ENCODE results near the gene LIPE. TPM values are rescaled to one million over a fixed set of nuclear protein-coding genes. Genes with fewer than 3 reads are reported as not detected.
A peak's percentile ranks its signal among the peaks of the same experiment; 100 is the strongest.

LIPE gene
- total and polyA plus RNA-seq, 12 donors = 39.4 to 109 (median 55.0) TPM

- peak overlapping the region in 9 of 10 donors; percentile 16 to 79 (median 44) for H3K27ac ChIP-seq
- ATAC-seq (peak; percentile 31 to 66 (median 55)), DNase-seq (peak; percentile 36 to 64)
- H3K9me3 ChIP-seq = no peaks in the 10 kb centered on the region
- H3K4me3 ChIP-seq = no peak overlapping the region
- H3K36me3 ChIP-seq = peaks cover 0 to 61% (median 13%) of the 10 kb centered on the region in 9 donors
- WGBS, 2 donors = 47 to 51% methylated on average over 6 of the region's 6 CpGs
- no peaks in the 10 kb centered on the region for H3K27me3 ChIP-seq
- TF ChIP-seq, protein P1, sequence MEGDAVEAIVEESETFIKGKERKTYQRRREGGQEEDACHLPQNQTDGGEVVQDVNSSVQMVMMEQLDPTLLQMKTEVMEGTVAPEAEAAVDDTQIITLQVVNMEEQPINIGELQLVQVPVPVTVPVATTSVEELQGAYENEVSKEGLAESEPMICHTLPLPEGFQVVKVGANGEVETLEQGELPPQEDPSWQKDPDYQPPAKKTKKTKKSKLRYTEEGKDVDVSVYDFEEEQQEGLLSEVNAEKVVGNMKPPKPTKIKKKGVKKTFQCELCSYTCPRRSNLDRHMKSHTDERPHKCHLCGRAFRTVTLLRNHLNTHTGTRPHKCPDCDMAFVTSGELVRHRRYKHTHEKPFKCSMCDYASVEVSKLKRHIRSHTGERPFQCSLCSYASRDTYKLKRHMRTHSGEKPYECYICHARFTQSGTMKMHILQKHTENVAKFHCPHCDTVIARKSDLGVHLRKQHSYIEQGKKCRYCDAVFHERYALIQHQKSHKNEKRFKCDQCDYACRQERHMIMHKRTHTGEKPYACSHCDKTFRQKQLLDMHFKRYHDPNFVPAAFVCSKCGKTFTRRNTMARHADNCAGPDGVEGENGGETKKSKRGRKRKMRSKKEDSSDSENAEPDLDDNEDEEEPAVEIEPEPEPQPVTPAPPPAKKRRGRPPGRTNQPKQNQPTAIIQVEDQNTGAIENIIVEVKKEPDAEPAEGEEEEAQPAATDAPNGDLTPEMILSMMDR (IDR thresholded peaks at IDR 0.05) = no peak
- intact Hi-C loops (cut with DNase I) = no loop called here
- H3K4me1 ChIP-seq = peaks cover 8 to 39% (median 27%) of the 10 kb centered on the region in 9 donors
Measured at GRCh38 chr19:42409477-42409876, 17.7 kb downstream of the LIPE start.

GRCh38 chr19:42407816-42408175 is 19.4 kb downstream of the LIPE start:
- no peak for DNase-seq
- Histone ChIP-seq H3K27me3 (no peaks in the 10 kb centered on the region), H3K9me3 (no peaks in the 10 kb centered on the region), H3K27ac (no peak overlapping the region), H3K4me1 (peaks cover 7 to 35% (median 24%) of the 10 kb centered on the region in 9 donors), H3K36me3 (peaks cover 0 to 64% (median 13%) of the 10 kb centered on the region in 9 donors), H3K4me3 (no peak overlapping the region)
- no peak for ATAC-seq
- TF ChIP-seq, protein P1 (IDR thresholded peaks at IDR 0.05) = no peak
- WGBS, 2 donors = 97% methylated on average over 10 of the region's 10 CpGs
- intact Hi-C loops (cut with DNase I) = no loop called here

DNA sequence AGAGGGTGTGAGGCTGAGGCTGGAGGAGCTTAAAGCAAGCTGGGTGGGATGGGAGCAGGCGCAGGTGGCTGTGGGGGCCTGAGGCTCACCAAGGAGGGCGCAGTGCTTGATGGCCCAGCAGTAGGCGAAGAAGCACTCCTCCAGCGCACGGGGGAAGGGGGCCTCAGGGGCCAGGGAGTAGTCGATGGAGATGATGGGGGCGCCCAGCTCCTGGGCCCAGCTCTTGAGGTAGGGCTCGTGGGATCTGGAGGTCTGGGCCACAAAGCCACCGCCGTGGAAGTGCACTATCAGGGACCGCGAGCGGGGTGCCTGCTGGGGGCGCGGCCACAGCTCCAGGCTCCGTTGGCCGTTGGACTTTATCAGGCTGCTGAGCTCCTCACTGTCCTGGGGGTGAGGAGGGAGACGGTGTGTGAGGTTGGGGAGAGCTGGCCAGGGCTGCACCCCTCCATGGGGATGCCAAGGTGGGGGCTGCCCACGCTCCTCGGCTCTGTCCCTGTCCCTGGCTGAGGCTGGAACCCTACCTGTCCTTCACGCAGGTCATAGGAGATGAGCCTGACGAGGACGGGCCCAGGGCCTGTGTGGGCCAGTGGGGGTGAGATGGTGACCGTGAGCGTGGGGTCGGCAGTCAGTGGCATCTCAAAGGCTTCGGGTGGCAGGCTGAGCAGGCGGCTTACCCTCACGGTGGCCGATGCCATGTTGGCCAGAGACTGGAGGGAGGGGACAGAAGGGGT is 19.9 kb downstream of the LIPE start:
- TF ChIP-seq, protein P1 (IDR thresholded peaks at IDR 0.05) = no peak
- ATAC-seq = no peak
- Histone ChIP-seq H3K27ac (no peak overlapping the region), H3K9me3 (no peaks in the 10 kb centered on the region), H3K4me1 (peaks cover 6 to 33% (median 22%) of the 10 kb centered on the region in 9 donors), H3K27me3 (no peaks in the 10 kb centered on the region), H3K36me3 (peaks cover 0 to 64% (median 13%) of the 10 kb centered on the region in 9 donors), H3K4me3 (no peak overlapping the region)
- 89 to 93% methylated on average over 27 to 30 of the region's 30 CpGs for WGBS, 2 donors
- intact Hi-C loops (cut with DNase I) = no loop called here
- DNase-seq = no peak

DNA sequence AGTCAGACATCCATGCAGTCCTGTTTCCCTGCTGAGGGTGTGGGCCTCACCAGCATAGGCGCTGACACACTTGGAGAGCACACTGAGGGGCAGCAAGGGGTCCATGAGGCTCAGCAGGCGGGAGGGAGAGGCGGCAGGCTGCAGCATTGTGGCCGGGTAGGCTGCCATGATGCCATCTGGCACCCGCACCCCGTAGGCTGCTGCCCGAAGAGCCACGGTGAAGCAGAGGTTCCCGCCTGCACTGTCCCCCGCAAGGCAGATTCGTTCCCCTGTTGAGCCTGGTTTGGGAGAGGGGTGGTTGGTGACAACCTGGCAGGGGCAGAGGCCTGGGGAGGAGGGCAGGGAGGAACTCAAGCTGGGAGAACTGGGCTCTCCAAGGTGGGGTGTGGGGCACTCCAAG is 21.1 kb downstream of the LIPE start:
- whole genome bisulfite sequencing, 2 donors = 95 to 96% methylated on average over 11 of the region's 11 CpGs
- Histone ChIP-seq H3K27me3 (no peaks in the 10 kb centered on the region), H3K9me3 (no peaks in the 10 kb centered on the region), H3K4me1 (peaks cover 6 to 34% (median 20%) of the 10 kb centered on the region in 9 donors), H3K36me3 (peaks cover 0 to 61% (median 13%) of the 10 kb centered on the region in 9 donors), H3K4me3 (no peak overlapping the region), H3K27ac (no peak overlapping the region)
- TF ChIP-seq, protein P1 (IDR thresholded peaks at IDR 0.05) = no peak
- ATAC-seq (no peak), DNase-seq (no peak)
- intact Hi-C loops (cut with DNase I) = no loop called here
